Measurements from ENCODE around the gene GLT8D1. TPM values are rescaled to one million over a fixed set of nuclear protein-coding genes. Genes with fewer than 3 reads are reported as not detected.

GLT8D1 gene
- total RNA-seq, 1 donor from 2014 or later = 93.5 TPM

- no peak for DNase-seq (ENCODE audit: extremely low read depth, low read depth, low spot score)
Measured at GRCh38 chr3:52714335-52715302, 9.0 kb upstream of the GLT8D1 start.

- no peak for DNase-seq (ENCODE audit: extremely low read depth, low read depth, low spot score)
Measured at GRCh38 chr3:52712291-52713212, 7.0 kb upstream of the GLT8D1 start.

- no peak for DNase-seq (ENCODE audit: extremely low read depth, low read depth, low spot score)
Measured at GRCh38 chr3:52710512-52710911, 4.9 kb upstream of the GLT8D1 start.

GRCh38 chr3:52707585-52707984, 2.0 kb upstream of the GLT8D1 start:
- DNase-seq (ENCODE audit: extremely low read depth, low read depth, low spot score) = no peak

GRCh38 chr3:52705438-52705687, 228 bp downstream of the GLT8D1 start:
- DNase-seq (ENCODE audit: extremely low read depth, low read depth, low spot score) = no peak

- DNase-seq (ENCODE audit: extremely low read depth, low read depth, low spot score) = no peak
Measured at GRCh38 chr3:52704611-52705437, 767 bp downstream of the GLT8D1 start.

- DNase-seq (ENCODE audit: extremely low read depth, low read depth, low spot score) = no peak
Measured at GRCh38 chr3:52703341-52703740, 2.2 kb downstream of the GLT8D1 start.

- no peak for DNase-seq (ENCODE audit: extremely low read depth, low read depth, low spot score)
Measured at GRCh38 chr3:52697632-52697965, 8.0 kb downstream of the GLT8D1 start.

GRCh38 chr3:52696830-52697631, 8.6 kb downstream of the GLT8D1 start:
- no peak for DNase-seq (ENCODE audit: extremely low read depth, low read depth, low spot score)

GRCh38 chr3:52695798-52696671, 9.6 kb downstream of the GLT8D1 start:
- no peak for DNase-seq (ENCODE audit: extremely low read depth, low read depth, low spot score)

GRCh38 chr3:52694528-52695189, 10.9 kb downstream of the GLT8D1 start:
- DNase-seq (ENCODE audit: extremely low read depth, low read depth, low spot score) = no peak

- DNase-seq (ENCODE audit: extremely low read depth, low read depth, low spot score) = no peak
Measured at GRCh38 chr3:52693071-52693470, 12.5 kb downstream of the GLT8D1 start.

- DNase-seq (ENCODE audit: extremely low read depth, low read depth, low spot score) = no peak
Measured at GRCh38 chr3:52690560-52690959, 15.0 kb downstream of the GLT8D1 start.

GRCh38 chr3:52689151-52689550, 16.4 kb downstream of the GLT8D1 start:
- DNase-seq (ENCODE audit: extremely low read depth, low read depth, low spot score) = no peak

GRCh38 chr3:52688266-52688665, 17.3 kb downstream of the GLT8D1 start:
- no peak for DNase-seq (ENCODE audit: extremely low read depth, low read depth, low spot score)

- peak; percentile 57 for DNase-seq (ENCODE audit: extremely low read depth, low read depth, low spot score)
Measured at GRCh38 chr3:52685709-52686691, 19.6 kb downstream of the GLT8D1 start, which contains the start of the genes GNL3 and PBRM1. Gene GNL3, plus strand, starts transcription at chr3:52686032. Its CDS starts 61 bp downstream, at chr3:52686093. Gene PBRM1, minus strand, starts transcription at chr3:52685913.

GRCh38 chr3:52685285-52685708, 20.3 kb downstream of the GLT8D1 start:
- DNase-seq (ENCODE audit: extremely low read depth, low read depth, low spot score) = no peak

All from glomerular endothelial cell (primary cell).